HG02840 (cell line): Measurements from ENCODE around the gene RBM10.

Source experiments
- ATAC-seq: cut with Tn5 transposase; IDR thresholded peaks from one replicate; pipeline ENCODE4 v1.9.1; 2021; ENCODE audit warnings: mild to moderate bottlenecking, moderate library complexity, moderate number of reproducible peaks; ENCODE audit not compliant: unreplicated experiment, low FRiP score

Gene RBM10

GRCh38 chrX:47194194-47194787 lies 49.3 kb downstream of the RBM10 start:
- no peak for ATAC-seq

GRCh38 chrX:47196098-47196497 lies 51.1 kb downstream of the RBM10 start:
- ATAC-seq = no peak

- no peak for ATAC-seq
These were observed 52.5 kb downstream of the RBM10 start for GRCh38 chrX:47197526-47197925.

- no peak for ATAC-seq
These were observed 53.1 kb downstream of the RBM10 start for GRCh38 chrX:47198026-47198686.

- no peak for ATAC-seq
These were observed 53.7 kb downstream of the RBM10 start for GRCh38 chrX:47198687-47199080.

- ATAC-seq = no peak
These were observed 54.3 kb downstream of the RBM10 start for GRCh38 chrX:47199286-47199685.

GRCh38 chrX:47200385-47201150 lies 55.5 kb downstream of the RBM10 start:
- no peak for ATAC-seq

- no peak for ATAC-seq
These were observed 56.4 kb downstream of the RBM10 start for GRCh38 chrX:47201345-47201944.

GRCh38 chrX:47202316-47202715 lies 57.3 kb downstream of the RBM10 start:
- no peak for ATAC-seq

GRCh38 chrX:47202877-47203276 lies 57.9 kb downstream of the RBM10 start:
- ATAC-seq = no peak

GRCh38 chrX:47204970-47205369 lies 59.9 kb downstream of the RBM10 start:
- ATAC-seq = no peak

GRCh38 chrX:47206316-47206715 lies 61.3 kb downstream of the RBM10 start:
- ATAC-seq = no peak

GRCh38 chrX:47208108-47208507 lies 63.1 kb downstream of the RBM10 start:
- ATAC-seq = no peak

- ATAC-seq = no peak
These were observed 64.7 kb downstream of the RBM10 start for GRCh38 chrX:47209508-47210238.

- ATAC-seq = no peak
These were observed 65.8 kb downstream of the RBM10 start for GRCh38 chrX:47210661-47211425.

- no peak for ATAC-seq
These were observed 67.6 kb downstream of the RBM10 start for GRCh38 chrX:47212381-47213293.

GRCh38 chrX:47214435-47215077 lies 69.5 kb downstream of the RBM10 start:
- ATAC-seq = no peak

- ATAC-seq = no peak
These were observed 70.4 kb downstream of the RBM10 start for GRCh38 chrX:47215291-47215900.
